NCI-H510A (cell line): ENCODE results near the gene KCNIP3.
A peak's percentile ranks its signal among the peaks of the same experiment; 100 is the strongest.

Source experiments
- DNase-seq: peaks from one replicate; lab custom pipeline; 2025; lab: John Stamatoyannopoulos, UW

Gene KCNIP3

DNA sequence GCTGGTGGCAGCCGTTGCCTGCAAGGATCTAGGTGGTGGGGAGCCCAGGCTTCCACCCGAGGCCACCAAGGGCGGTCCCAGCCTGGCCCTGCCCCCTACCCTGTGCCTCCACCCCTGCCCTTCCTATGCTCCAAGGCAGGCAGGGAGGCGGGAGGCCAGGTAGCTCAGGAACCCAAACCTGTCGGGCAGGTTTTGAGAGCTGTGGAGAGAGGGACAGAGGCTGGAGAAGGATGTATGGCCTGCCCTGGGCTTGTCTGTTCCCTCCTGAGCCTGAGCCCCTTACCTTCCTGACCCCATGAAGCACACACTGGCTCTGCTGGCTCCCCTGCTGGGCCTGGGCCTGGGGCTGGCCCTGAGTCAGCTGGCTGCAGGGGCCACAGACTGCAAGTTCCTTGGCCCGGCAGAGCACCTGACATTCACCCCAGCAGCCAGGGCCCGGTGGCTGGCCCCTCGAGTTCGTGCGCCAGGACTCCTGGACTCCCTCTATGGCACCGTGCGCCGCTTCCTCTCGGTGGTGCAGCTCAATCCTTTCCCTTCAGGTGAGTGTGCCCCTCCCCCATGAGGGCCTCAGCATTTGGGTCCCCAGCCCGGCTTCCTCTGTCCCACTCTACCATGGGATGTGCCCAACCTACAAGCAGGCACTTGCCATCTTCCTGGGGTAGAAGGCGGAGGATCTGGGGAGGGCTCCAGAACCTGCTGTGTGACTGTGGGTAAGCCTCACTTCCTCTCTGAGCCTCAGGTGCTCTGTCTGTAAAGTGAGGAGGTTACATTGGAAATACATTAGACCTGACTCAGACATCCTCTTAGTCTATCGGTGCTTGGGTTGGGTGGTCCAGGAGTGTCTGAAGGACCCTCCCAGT is 22.6 kb upstream of the KCNIP3 start, which contains the start of gene PROM2:
TSS of gene PROM2 (plus strand) at position 159 of the 860 bp plus-strand sequence. CDS start at position 296, 137 bp downstream.
- peak; percentile 68 for DNase-seq

DNA sequence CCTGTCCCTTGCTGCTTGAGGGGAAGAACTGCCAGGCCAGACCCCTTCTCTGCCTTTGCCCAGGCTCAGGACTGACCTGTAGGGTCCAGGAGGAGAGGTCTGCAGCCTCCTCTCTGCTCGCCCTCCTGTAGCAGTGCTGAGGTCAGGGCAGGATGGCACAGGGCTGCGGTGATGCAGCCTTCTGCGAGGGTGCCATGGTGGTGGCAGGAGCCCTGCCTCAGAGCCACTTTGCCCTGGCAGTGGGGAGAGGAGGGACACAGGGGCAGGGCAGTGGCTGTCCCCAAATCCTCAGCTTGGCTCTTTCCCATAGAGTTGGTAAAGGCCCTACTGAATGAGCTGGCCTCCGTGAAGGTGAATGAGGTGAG is 22.0 kb upstream of the KCNIP3 start:
- DNase-seq = no peak

DNA sequence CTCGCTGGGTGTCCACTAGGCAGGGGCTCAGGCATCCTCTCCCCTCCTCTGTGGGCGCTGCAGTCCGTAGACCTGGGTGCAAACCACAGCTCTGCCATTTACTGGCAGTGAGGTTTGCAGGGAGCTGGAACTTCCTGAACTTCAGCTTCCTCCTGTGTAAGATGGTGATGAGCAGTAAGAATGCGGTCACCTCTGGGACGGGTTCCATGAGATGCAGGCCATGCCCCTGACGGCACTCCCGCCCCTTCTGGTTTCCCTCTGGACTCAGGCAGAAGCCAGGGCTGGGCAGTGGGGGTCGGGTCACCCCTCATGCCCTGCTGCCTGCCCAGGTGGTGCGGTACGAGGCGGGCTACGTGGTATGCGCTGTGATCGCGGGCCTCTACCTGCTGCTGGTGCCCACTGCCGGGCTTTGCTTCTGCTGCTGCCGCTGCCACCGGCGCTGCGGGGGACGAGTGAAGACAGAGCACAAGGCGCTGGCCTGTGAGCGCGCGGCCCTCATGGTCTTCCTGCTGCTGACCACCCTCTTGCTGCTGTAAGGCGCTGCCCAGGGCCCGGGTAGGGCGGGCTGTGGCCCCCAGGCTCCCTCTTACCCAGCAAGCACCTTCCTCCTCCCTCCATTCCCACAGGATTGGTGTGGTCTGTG is 21.4 kb upstream of the KCNIP3 start:
- no peak for DNase-seq

DNA sequence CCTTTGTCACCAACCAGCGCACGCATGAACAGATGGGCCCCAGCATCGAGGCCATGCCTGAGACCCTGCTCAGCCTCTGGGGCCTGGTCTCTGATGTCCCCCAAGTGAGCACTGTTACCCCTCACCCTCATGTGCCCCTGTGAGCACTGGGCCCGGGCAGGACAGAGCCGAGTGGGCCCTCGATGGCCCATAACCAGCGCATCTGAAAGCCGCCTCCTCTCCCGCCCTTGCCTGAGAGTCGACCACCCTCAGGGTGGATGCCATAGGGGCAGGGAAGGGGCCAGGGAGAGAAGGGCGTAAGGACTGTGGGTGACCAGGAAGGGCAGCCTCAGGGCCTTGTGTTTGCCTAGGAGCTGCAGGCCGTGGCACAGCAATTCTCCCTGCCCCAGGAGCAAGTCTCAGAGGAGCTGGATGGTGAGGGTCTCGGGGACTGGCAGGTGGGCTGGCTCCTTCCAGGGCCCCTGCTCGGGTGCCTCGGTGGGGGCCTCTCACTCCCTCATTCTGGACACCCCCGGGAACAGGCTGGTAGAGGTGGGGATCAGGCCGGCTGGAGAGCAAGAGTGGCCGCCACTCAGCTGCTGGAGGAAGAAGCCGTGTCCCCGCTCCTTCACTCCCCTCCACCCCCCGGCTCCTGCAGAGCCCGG is 20.8 kb upstream of the KCNIP3 start:
- DNase-seq = no peak

DNA sequence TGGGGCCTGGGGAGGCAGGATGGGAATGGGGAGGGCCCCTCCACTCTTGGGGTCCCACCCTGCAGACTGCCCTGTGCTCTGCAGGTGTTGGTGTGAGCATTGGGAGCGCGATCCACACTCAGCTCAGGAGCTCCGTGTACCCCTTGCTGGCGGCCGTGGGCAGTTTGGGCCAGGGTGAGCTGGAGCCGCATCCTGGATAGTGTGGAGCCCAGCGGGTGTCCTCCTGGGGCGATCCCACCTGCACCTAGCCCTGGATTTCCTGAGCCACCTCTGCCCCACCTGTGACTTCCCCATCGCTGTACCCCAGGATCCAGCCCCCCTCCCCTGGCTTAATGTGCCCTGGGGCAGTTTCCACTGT is 20.3 kb upstream of the KCNIP3 start:
- DNase-seq = no peak

DNA sequence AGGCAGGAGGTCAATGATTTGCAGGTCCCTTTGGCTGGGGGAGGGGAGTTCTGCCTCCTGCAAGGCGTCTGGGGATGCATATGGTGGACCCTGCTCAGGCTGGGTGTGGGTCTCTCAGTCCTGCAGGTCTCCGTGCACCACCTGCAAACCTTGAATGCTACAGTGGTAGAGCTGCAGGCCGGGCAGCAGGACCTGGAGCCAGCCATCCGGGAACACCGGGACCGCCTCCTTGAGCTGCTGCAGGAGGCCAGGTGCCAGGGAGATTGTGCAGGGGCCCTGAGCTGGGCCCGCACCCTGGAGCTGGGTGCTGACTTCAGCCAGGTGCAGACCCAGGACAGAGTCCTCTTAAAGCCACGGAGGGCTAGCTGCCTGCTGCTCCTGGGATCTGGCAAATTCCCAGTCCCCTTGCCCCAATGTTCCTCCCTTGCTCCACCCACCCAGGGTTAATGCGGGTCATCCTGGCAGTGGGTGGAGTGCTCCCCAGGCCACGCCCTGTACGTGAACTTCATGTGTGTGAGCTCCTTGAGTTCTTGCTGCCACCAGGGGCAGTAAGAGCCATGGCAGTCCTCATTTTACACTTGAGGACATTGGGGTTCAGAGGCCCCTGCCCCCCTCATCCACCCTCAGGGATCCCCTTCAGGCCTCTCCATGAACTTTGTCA is 19.8 kb upstream of the KCNIP3 start:
- no peak for DNase-seq

DNA sequence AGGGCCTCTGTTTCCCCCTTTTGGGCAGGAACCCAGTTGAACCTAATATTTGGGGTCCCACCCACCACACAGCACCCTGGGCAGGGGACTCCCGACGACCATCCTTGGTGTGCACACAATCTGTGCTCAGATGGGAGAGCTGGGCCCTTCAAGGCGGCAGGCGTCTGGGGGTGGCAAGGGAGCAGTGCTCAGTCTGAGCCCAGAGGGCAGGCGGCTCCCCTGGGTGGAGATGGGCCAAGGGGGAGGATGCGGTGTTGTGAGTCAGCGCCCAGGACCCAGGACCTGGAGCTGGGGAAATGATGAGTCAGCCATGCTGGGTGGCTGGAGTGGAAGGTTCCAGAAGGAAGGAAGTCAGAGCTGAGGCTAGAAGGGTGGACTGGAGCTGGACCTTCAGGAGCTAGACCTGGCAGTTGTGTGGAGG is 19.1 kb upstream of the KCNIP3 start:
- no peak for DNase-seq

DNA sequence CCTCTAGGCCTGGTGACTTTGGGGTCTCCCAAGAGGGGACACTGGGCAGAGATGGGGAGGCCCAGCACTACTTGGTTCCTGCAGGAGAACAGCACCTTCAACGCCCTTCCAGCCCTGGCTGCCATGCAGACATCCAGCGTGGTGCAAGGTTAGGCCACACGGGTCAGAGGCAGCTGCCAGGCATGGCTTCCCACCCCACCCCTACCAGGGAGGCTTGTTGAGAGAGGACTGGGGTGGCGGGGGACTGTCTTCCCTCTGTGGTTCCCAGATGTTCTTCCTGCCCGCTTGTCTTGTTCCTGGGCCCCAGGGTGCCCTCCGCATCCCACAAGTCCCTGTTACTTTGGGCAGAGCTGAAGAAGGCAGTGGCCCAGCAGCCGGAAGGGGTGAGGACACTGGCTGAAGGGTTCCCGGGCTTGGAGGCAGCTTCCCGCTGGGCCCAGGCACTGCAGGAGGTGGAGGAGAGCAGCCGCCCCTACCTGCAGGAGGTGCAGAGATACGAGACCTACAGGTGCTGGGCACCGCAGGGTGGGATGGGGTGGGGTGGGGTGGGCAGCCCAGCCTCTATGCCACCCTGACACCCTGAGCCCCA is 18.4 kb upstream of the KCNIP3 start:
- DNase-seq = no peak

DNA sequence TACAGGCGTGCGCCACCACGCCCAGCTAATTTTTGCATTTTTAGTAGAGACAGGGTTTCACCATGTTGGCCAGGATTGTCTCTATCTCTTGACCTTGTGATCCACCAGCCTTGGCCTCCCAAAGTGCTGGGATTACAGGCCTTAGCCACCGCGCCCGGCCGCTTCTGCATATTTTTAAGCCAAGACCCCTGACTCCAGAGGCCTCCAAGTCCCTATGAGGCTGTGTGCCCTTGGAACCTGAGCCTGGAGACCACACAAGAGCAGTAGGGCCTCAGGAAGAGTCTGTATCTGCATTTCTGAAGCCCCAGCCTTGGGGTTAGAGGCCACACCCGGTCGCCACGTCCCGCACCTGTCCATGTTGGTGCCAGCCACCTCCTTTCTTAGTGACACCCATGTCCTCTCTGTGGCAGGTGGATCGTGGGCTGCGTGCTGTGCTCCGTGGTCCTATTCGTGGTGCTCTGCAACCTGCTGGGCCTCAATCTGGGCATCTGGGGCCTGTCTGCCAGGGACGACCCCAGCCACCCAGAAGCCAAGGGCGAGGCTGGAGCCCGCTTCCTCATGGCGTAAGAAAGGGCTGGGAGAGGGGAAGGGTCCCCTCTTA is 17.6 kb upstream of the KCNIP3 start:
- DNase-seq = no peak

DNA sequence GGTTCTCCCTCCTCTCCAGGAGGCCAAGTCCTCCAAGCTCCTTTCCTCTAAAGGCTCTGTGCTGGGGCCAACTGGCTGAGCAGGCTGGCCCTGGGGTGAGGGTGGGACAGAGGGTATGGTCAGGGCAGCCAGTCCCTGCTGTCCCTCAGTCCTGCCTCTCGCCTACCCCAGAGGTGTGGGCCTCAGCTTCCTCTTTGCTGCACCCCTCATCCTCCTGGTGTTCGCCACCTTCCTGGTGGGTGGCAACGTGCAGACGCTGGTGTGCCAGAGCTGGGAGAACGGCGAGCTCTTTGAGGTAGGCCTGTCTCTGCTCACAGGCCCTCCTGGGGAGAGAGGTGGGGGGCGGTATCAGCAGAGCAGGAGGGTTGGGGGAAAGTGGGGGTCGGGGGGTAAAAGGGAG is 16.1 kb upstream of the KCNIP3 start:
- DNase-seq = no peak

DNA sequence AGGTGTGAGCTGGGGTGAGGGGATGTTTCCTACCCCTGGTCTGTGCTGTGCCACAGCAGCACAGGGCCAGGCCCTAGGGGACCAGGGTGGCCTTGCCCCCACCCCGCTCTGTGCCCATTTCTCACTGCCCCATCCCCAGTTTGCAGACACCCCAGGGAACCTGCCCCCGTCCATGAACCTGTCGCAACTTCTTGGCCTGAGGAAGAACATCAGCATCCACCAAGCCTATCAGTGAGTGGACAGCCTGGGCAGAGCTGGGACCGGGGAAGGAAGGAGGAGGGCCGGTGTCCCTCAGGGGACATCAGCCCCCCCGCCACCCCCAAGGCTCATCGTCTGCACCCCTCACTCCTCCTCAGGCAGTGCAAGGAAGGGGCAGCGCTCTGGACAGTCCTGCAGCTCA is 15.4 kb upstream of the KCNIP3 start:
- no peak for DNase-seq

DNA sequence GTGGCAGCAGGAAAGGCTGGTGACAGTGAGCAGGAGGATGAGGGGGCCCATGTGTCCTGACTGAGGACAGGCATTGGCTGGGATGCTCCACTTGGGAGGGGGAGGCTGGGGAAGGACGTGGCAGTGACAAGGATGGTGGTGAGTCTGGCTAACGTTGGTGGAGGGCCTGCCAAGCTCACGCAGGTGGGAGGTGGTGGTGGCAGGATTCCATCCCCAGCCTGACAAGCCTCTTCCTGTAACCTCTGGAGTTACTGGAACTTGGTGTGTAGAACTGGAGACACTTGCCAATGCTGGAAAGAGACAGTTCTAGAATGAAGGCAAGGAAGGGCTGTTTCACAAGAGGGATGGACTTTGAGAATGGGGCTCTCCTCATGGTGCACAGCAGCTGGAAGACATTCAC is 14.7 kb upstream of the KCNIP3 start:
- DNase-seq = no peak

DNA sequence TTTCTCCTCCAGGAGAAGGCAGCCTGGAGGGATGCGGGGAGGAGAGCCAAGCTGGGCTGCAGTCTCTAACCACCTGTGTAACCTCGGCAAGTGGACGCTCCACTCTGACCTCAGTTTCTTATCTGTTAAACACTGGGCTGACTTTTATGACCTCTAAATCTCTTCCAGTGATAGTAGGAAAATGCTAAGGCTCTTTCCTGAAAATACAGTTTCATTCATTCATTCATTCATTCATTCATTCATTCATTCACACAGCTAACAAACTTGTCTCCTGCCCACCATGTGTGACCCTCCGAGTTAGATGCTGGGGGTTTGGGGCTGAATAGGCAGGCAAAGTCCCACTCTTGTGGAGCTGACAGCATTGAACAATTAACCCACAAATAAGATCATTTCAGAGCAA is 13.6 kb upstream of the KCNIP3 start:
- DNase-seq = no peak

DNA sequence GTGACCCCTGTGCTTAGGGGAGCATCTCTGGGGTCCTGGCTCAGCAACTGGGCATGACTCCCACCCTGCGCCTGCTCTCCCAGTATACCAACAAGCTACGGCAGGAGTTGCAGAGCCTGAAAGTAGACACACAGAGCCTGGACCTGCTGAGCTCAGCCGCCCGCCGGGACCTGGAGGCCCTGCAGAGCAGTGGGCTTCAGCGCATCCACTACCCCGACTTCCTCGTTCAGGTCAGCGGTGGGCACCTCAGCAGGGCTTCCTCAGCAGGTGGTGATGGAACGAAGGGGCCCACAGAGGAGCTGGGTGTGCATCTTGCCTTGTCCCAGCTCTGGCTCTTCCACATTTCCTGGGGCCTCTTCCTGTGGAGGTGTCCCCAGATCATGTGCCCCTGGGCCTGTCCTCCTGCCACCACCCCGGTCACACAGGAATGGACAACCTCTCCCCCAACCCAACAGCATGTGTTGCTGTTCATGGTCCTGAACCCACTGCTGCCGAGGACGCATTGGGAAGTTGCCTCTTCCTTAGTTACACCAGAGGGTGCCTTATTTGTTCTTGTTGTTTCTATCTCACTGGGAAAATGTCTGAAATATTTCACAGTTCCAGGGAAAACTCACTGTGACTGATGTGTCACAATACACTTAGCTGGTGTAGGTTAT is 12.1 kb upstream of the KCNIP3 start:
- no peak for DNase-seq

DNA sequence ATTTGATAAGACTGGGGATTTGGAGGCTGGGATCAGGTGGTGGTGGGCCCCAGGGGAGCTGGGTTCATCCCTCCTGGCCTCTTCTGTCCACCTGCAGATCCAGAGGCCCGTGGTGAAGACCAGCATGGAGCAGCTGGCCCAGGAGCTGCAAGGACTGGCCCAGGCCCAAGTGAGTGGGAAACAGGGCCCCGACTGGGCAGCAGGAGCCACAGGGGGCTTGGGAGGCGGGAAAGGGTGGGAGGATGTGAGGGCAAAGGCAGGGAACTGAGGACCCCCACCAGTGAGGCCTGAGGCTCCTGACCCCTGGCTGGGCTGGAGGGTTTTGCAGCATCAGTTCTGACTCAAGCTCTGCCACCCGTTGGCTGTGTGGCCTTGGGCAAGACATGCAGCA is 11.6 kb upstream of the KCNIP3 start:
- no peak for DNase-seq

DNA sequence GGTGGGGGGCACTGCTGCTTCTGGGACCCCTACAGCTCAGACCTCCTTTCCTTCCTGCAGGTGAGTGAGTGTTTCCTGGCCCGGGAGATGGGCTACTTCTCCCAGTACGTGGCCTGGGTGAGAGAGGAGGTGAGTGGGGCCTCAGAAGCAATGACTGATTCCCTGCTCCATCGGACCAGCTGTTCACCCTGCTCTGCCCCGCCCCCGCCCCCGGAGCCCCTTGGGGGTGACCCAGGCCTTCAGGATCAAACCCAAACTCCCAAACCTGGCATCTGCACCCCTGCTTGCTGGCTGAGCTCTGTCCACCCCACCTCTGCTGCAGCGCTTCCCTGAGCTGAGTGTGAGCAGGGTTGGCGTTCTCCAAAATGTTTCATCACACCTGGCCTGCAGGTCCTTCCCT is 9.8 kb upstream of the KCNIP3 start:
- no peak for DNase-seq

DNA sequence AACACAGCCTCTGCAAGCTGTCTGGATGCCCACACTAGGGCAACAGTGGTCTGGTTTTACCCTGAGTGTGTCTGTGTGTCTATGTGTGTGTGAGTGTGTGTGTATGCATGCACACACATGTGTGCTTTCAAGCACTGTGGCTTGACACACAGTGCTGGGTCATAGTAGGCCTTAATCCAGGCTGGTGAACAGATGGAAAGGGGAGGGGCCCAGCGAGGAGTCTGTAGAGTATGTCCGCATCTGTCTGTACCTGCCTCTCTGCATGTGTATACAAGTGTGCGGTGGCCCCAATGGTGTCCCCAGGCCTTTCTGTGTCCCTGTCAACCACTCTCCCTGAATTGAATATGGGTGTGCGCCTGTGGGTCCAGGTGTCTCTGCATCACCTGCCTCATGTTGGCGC is 9.3 kb upstream of the KCNIP3 start:
- DNase-seq = no peak

DNA sequence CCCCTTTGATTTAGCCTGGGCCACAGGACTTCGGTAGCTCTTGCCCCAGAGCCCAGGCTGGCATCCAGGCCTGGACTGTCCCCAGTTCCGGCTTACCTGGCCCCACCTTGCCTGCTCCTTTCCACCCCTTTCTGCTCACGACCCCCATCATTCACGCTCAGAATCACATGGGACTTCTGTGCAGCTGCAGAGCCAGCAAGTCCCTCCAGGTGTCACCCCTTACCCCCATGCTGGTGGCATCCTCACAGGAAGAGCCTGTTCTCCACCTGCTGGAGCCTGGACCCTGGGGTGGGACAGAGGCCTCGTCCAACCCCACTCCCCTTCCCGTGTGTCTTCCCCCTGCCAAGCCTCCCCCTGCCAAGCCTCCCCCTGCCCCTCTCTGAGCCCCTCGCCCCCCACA is 7.9 kb upstream of the KCNIP3 start:
- no peak for DNase-seq

DNA sequence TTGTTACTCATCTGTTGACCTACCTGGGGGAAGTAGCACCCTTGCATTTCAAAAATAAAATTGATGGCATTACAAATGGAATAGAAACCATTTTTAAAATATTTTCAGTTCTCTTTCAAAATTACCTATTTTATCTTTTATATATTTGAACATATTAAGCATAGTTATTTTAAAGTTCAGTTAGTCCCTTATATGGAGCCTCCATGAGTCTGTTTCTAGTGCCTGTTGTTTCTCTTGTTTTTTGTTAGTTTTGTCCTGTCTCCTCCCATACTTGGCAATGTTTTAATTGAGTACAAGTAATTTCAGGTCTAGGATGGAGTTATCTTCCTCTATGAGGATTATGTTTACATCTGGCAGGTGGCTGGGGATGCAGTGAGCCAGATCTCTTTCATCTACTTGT is 5.9 kb upstream of the KCNIP3 start:
- no peak for DNase-seq

DNA sequence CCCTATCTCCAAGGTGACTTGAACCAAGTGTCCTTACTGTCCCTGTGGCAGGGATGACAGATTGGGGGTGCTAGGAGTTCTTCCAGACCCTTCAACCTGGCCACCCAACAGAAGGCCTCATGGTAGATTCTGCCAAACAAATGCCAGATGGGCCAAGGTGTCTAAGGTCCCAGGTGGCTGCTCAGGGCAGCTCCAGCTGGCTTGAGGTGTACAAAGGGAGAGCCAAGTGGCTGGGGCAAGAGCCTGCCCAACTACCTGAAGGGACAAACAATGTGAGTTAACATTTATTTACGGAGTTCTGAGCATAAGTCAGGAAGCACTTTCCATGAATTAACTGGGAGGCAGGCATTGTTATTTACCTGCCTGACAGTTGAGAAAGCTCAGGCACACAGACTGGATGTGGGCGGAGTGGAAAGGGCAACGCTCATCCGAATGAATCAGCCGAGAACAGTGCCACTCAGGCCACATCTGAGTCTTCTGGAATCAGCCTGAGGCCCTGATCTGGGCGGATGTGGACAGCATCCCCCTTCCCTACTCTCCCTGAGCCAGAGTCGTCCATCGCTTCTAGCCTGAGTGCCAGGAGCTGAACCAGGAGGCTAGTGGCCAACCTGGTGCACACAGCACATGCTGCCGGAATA is 4.4 kb upstream of the KCNIP3 start:
- no peak for DNase-seq
